Inferior parietal cortex (tissue), 1 donor: Measurements from ENCODE around the gene ZFP82.

Experiments
- DNase-seq: peaks from one replicate; pipeline ENCODE4 v3.0.0-alpha.2; 2016; ENCODE audit errors: extremely low spot score

Gene ZFP82

DNA sequence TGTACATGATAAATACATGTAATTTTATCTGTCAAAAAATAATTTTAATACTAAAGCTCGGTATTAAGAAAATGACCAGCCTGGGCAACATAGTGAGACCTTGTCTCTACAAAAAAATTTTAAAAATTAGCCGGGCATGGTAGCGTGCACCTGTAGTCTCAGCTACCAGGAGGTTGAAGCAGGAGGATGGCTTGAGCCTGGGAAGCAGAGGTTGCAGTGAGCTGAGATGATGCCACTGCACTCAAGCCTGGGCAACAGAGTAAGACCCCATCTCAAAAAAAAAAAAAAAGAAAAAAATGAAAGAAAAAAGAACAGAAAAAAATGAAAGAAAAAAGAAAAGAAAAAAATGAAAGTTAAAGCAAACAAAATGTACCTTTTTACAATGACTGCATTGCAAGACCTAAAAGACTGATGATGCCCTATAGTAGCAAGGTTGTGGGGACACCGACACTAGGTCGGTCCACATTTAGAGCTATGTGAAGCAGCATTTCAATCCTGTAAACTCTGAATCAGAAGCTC lies 44.7 kb downstream of the ZFP82 start:
- no peak for DNase-seq

DNA sequence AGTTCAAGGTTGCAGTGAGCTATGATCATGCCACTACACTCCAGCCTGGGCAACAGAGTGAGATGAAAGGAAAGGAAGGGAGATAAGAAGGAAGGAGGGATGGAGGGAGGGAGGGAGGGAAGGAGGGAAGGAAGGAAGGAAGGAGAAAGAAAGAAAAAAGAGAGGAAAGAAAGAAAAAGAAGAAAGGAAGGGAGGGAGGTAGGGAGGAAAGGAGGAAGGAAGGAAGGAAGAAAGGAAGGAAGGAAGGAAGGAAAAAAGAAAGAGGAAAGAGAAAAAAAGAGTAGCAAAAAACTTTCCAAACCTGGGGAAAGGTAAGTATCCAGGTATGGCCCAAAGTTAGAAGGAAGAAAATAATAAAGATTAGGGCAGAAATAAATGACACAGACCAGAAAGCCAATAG lies 46.6 kb downstream of the ZFP82 start:
- no peak for DNase-seq

DNA sequence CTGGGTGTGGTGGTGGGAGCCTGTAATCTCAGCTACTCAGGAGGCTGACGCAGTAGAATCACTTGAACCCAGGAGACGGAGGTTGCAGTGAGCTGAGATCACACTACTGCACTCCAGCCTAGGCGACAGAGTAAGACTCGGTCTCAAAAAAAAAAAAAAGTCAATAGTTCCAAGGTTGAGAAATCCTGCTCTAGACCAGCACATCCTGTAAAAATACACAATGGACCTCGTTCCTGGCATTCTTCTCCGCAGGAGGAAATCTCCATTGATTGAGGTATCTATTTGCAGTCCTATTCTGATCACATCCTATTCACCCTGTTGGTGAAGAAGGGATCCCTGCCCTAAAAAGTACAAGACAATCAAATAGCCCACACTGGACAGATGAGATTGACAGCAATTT lies 54.6 kb downstream of the ZFP82 start:
- DNase-seq, result no peak
